LNCAP (cell line): Measurements from ENCODE around the gene CRIP3.

Experiments
- TF ChIP-seq, protein P1 (sequence below): fragments of 450-650 bp; IDR thresholded peaks from 2 replicates; pipeline ENCODE4 v1.5.1; 2017; ENCODE audit warnings: mild to moderate bottlenecking

The CRIP3 gene

DNA sequence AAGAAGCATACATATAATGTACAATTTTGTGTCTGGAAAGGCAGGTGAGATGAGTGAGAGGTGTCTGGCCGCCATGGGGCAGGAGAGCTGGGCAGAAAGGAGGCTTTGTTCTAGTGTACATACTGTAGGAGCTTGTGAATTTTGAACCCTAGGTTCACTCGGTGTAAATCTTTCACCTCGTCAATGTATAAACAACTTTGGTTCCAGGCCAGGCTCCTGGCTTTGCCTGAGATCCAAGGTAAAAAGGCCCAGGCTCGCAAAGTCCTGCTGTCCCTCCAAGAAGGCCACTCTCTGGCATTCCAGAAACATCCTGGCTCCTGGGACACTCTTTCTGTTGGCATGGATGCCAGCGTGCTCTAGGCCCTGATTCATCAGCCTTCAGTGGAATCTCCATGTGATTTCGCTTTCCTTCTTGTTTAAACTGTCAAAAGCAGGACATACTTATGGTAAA, 17.7 kb downstream of the CRIP3 start:
- TF ChIP-seq, protein P1, sequence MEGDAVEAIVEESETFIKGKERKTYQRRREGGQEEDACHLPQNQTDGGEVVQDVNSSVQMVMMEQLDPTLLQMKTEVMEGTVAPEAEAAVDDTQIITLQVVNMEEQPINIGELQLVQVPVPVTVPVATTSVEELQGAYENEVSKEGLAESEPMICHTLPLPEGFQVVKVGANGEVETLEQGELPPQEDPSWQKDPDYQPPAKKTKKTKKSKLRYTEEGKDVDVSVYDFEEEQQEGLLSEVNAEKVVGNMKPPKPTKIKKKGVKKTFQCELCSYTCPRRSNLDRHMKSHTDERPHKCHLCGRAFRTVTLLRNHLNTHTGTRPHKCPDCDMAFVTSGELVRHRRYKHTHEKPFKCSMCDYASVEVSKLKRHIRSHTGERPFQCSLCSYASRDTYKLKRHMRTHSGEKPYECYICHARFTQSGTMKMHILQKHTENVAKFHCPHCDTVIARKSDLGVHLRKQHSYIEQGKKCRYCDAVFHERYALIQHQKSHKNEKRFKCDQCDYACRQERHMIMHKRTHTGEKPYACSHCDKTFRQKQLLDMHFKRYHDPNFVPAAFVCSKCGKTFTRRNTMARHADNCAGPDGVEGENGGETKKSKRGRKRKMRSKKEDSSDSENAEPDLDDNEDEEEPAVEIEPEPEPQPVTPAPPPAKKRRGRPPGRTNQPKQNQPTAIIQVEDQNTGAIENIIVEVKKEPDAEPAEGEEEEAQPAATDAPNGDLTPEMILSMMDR, result no peak

DNA sequence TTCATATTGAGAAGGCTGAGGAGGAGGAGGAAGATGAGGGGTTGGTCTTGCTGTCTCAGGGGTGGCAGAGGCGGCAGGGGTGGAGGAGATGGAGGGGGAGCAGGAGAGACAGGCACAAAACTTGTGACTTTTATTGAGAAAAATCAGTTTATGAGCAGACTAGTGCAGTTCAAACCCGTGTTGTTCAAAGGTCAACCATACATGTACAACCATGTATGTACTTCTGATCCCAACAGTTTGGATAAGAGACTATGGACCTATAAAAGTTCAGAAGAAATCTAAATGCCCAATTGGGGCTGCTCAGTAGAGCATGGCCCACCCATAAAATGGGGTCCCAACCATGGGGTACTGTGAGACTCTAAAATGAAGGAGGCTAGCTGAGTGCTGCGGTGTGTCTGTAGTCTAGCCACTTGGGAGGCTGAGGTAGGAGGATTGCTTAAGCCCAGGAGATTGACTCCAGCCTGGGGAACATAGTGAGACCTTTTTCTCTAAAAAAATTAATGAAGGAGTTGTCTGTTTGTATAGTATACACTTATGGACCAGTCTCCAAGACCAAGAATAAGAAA, 18.2 kb downstream of the CRIP3 start:
- TF ChIP-seq, protein P1, result no peak

- TF ChIP-seq, protein P1, result no peak
Observed at GRCh38 chr6:43287717-43288679, 20.6 kb downstream of the CRIP3 start.

DNA sequence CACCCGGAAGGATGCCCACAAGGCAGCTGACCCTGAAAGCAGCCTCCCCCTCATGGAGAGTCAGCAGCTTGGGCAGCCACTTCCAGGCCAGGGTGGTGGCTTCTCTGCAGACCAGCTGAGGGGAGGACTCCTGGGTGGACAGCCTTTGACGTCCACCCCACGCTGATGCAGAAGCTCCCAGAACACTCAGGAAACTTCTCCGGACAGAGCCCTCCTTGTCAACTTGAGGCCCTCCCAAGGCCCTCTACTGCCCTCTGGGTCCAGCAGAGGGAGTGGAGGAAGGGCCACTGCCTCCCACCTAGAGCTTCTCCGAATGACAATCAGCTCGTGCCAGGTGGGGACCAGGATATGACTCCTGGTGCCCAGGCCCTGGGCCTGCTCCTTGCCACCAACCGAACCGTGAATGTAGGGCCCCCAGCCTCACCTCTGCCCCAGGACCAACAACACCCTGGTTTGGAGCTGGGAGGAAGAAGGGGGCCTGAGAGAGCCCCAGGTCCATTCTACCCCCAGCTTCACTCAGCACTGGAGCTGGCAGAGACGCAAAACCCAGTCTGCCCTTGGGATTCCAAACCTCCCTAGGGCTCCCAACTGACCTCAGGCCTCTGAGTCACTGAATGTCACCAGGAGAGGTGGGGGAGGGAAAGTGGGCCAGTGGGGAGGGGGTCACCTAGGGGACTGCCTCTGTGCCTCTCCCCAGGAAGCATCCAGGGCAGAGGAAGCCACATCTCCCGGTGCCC, 21.5 kb downstream of the CRIP3 start:
- TF ChIP-seq, protein P1, result no peak

DNA sequence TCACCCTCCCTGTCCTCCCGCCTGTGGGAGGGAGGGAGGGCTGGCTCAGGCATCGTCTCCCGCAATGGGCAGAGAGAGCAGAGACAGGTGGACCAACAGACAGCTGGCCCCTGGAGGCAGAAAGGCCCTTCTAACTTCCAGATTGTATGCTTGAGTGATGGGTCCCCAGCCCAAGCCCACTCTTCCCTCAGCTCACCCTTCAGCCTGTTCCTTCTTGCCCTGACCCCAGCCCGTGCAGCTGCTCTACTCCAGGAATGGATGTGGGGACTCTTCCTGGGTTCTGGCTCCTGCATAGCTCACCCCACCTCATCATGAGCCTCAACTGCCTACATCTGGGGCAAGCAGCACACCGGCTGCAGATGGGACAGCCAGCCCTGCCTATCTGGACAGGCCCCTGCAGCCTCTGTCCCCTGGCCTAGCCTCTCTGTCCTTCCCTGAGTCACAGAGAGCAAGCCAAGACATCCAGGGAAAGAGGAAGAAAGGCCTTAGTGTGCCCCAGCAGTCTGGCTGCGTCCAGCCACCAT, 22.1 kb downstream of the CRIP3 start:
- TF ChIP-seq, protein P1, result no peak

DNA sequence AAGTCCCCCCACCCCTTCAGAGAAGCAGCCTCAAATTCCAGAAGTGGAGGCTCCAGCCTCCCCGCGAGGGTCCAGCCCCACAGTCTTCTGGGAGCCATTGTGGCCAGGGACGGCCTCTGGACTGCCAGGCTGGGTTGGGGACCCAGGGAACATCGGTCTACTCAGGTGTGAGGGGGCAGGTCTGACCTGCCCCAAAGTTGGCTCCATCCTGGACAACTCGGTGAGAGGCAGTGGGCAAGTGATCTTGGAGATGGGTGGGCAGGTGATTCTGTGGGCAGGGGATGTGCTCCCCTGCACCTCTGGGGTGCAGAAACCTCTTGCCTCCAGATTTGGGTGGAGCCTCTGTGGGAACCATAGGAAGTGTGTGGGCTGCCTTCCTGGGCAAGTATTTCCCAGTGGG, 22.8 kb downstream of the CRIP3 start:
- TF ChIP-seq, protein P1, result no peak
